Cortex of kidney (tissue), 1 donor: ENCODE data around the gene IPMK.
"Not testable (repeated sequence)": the region's sequence is repeated elsewhere in the genome, so short reads cannot be mapped to it uniquely, and the experiment has no call there.

Source experiments
- DNase-seq: peaks from one replicate; lab custom pipeline; 2025; lab: John Stamatoyannopoulos, UW

The IPMK gene

GRCh38 chr10:58220769-58221451 is 46.8 kb downstream of the IPMK start:
- no peak for DNase-seq

- DNase-seq: no peak
These were observed 47.8 kb downstream of the IPMK start for GRCh38 chr10:58219875-58220274.

- DNase-seq: no peak
These were observed 50.1 kb downstream of the IPMK start for GRCh38 chr10:58217612-58218011.

- DNase-seq: no peak
These were observed 55.1 kb downstream of the IPMK start for GRCh38 chr10:58212622-58213021.

GRCh38 chr10:58210160-58210559 is 57.5 kb downstream of the IPMK start:
- no peak for DNase-seq

- no peak for DNase-seq
These were observed 58.0 kb downstream of the IPMK start for GRCh38 chr10:58209669-58210068.

GRCh38 chr10:58206251-58206650 is 61.4 kb downstream of the IPMK start:
- no peak for DNase-seq

- no peak for DNase-seq
These were observed 66.0 kb downstream of the IPMK start for GRCh38 chr10:58201704-58202103.

GRCh38 chr10:58189269-58189668 is 78.4 kb downstream of the IPMK start:
- no peak for DNase-seq

- DNase-seq: no peak
These were observed 83.5 kb downstream of the IPMK start for GRCh38 chr10:58184120-58184670.

- DNase-seq: no peak
These were observed 87.0 kb downstream of the IPMK start for GRCh38 chr10:58180666-58181065.

GRCh38 chr10:58179238-58179637 is 88.5 kb downstream of the IPMK start:
- no peak for DNase-seq

- DNase-seq: no peak
These were observed 88.9 kb downstream of the IPMK start for GRCh38 chr10:58178811-58179210.

- DNase-seq: no peak
These were observed 90.2 kb downstream of the IPMK start for GRCh38 chr10:58177362-58177947.

- no peak for DNase-seq
These were observed 91.4 kb downstream of the IPMK start for GRCh38 chr10:58175990-58176900.

GRCh38 chr10:58174831-58175230 is 92.9 kb downstream of the IPMK start:
- no peak for DNase-seq

GRCh38 chr10:58173391-58173790 is 94.3 kb downstream of the IPMK start:
- no peak for DNase-seq

GRCh38 chr10:58171146-58171545 is 96.5 kb downstream of the IPMK start:
- no peak for DNase-seq

GRCh38 chr10:58164517-58164916 is 103.2 kb downstream of the IPMK start:
- DNase-seq: no peak

- DNase-seq: no peak
These were observed 108.9 kb downstream of the IPMK start for GRCh38 chr10:58158806-58159205.

GRCh38 chr10:58157076-58157766 is 110.5 kb downstream of the IPMK start:
- DNase-seq: no peak

GRCh38 chr10:58155941-58156340 is 111.8 kb downstream of the IPMK start:
- not testable (repeated sequence) for DNase-seq
